ENCODE results near the gene GH1.

The GH1 gene

GRCh38 chr17:63943745-63944144 is 25.1 kb upstream of the GH1 start:
- no peak for TF ChIP-seq ZFX (IDR thresholded peaks at IDR 0.05)
- no peak for TF ChIP-seq CTCF (conservative IDR thresholded peaks at IDR 0.05)
- no peak overlapping the region for H3K27ac ChIP-seq

GRCh38 chr17:63942309-63942985 is 23.8 kb upstream of the GH1 start:
- H3K27ac ChIP-seq: no peak overlapping the region
- TF ChIP-seq ZFX (IDR thresholded peaks at IDR 0.05) (no peak), CTCF (conservative IDR thresholded peaks at IDR 0.05) (no peak)

- H3K27ac ChIP-seq: no peak overlapping the region
- no peak for TF ChIP-seq CTCF (conservative IDR thresholded peaks at IDR 0.05)
- no peak for TF ChIP-seq ZFX (IDR thresholded peaks at IDR 0.05)
These were observed 23.1 kb upstream of the GH1 start for GRCh38 chr17:63941751-63942150.

- H3K27ac ChIP-seq: no peak overlapping the region
- no peak for TF ChIP-seq ZFX (IDR thresholded peaks at IDR 0.05)
- no peak for TF ChIP-seq CTCF (conservative IDR thresholded peaks at IDR 0.05)
These were observed 22.5 kb upstream of the GH1 start for GRCh38 chr17:63941162-63941561.

GRCh38 chr17:63940584-63940983 is 21.9 kb upstream of the GH1 start:
- TF ChIP-seq ZFX (IDR thresholded peaks at IDR 0.05) (no peak), CTCF (conservative IDR thresholded peaks at IDR 0.05) (no peak)
- no peak overlapping the region for H3K27ac ChIP-seq

- TF ChIP-seq CTCF (conservative IDR thresholded peaks at IDR 0.05) (no peak), ZFX (IDR thresholded peaks at IDR 0.05) (no peak)
- no peak overlapping the region for H3K27ac ChIP-seq
These were observed 21.2 kb upstream of the GH1 start for GRCh38 chr17:63939884-63940283.

- no peak overlapping the region for H3K27ac ChIP-seq
- TF ChIP-seq ZFX (IDR thresholded peaks at IDR 0.05) (no peak), CTCF (conservative IDR thresholded peaks at IDR 0.05) (no peak)
These were observed 20.8 kb upstream of the GH1 start for GRCh38 chr17:63939401-63939800.
